ENCODE results near the gene STAM. TPM values are rescaled to one million over a fixed set of nuclear protein-coding genes. Genes with fewer than 3 reads are reported as not detected.
"Not testable (repeated sequence)": the region's sequence is repeated elsewhere in the genome, so short reads cannot be mapped to it uniquely, and the experiment has no call there.

The STAM gene
- total RNA-seq, 1 donor from 2014 or later: 26.6 TPM

DNA sequence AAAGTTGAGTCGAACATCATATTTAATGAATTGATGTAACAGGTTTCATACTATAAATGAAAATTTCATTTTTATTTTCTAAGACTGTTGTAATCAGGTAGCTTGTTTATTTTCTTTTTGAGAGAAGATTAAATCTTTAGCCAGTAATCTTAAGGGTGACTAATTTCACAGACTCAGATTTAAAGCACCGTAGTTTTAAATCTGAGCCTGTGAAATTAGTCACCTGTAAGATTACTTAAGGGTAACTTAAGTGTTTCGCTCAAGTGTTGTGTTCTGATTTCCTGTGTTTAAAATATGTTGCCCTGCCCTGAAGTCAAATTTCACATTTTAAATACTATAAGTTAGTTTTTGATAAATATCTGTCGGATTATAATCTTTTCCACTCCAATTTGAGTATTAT lies 72.2 kb downstream of the STAM start:
- TF ChIP-seq, protein P1, sequence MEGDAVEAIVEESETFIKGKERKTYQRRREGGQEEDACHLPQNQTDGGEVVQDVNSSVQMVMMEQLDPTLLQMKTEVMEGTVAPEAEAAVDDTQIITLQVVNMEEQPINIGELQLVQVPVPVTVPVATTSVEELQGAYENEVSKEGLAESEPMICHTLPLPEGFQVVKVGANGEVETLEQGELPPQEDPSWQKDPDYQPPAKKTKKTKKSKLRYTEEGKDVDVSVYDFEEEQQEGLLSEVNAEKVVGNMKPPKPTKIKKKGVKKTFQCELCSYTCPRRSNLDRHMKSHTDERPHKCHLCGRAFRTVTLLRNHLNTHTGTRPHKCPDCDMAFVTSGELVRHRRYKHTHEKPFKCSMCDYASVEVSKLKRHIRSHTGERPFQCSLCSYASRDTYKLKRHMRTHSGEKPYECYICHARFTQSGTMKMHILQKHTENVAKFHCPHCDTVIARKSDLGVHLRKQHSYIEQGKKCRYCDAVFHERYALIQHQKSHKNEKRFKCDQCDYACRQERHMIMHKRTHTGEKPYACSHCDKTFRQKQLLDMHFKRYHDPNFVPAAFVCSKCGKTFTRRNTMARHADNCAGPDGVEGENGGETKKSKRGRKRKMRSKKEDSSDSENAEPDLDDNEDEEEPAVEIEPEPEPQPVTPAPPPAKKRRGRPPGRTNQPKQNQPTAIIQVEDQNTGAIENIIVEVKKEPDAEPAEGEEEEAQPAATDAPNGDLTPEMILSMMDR (IDR thresholded peaks at IDR 0.05): no peak
- Mint-ChIP-seq H3K4me1 (ENCODE audit: unreplicated experiment) (peaks cover 2% of the 10 kb centered on the region), H3K36me3 (ENCODE audit: unreplicated experiment) (peaks cover 53% of the 10 kb centered on the region), H3K27me3 (ENCODE audit: unreplicated experiment) (no peaks in the 10 kb centered on the region), H3K9me3 (ENCODE audit: unreplicated experiment) (peaks cover 5% of the 10 kb centered on the region), H3K27ac (ENCODE audit: unreplicated experiment) (no peak overlapping the region), H3K4me3 (ENCODE audit: unreplicated experiment) (no peak overlapping the region)
- DNase-seq (ENCODE audit: extremely low spot score, unreplicated experiment): no peak

DNA sequence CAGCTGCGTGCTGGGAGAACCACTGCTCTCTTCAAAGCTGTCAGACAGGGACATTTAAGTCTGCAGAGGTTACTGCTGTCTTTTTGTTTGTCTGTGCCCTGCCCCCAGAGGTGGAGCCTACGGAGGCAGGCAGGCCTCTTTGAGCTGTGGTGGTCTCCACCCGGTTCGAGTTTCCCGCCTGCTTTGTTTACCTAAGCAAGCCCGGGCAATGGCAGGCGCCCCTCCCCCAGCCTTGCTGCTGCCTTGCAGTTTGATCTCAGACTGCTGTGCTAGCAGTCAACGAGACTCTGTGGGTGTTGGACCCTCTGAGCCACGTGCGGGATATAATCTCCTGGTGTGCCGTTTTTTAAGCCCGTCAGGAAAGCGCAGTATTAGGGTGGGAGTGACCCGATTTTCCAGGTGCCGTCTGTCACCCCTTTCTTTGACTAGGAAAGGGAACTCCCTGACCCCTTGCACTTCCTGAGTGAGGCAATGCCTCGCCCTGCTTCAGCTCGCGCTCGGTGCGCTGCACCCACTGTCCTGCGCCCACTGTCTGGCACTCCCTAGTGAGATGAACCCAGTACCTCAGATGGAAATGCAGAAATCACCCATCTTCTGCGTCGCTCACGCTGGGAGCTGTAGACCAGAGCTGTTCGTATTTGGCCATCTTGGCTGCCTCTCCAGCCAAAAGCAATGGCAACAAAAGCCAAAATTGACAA lies 78.5 kb downstream of the STAM start:
- not testable (repeated sequence) for H3K27ac Mint-ChIP-seq (ENCODE audit: unreplicated experiment); H3K4me1 Mint-ChIP-seq (ENCODE audit: unreplicated experiment); H3K27me3 Mint-ChIP-seq (ENCODE audit: unreplicated experiment); H3K9me3 Mint-ChIP-seq (ENCODE audit: unreplicated experiment); H3K4me3 Mint-ChIP-seq (ENCODE audit: unreplicated experiment); DNase-seq (ENCODE audit: extremely low spot score, unreplicated experiment)
- peaks cover 29% of the 10 kb centered on the region for H3K36me3 Mint-ChIP-seq (ENCODE audit: unreplicated experiment)

DNA sequence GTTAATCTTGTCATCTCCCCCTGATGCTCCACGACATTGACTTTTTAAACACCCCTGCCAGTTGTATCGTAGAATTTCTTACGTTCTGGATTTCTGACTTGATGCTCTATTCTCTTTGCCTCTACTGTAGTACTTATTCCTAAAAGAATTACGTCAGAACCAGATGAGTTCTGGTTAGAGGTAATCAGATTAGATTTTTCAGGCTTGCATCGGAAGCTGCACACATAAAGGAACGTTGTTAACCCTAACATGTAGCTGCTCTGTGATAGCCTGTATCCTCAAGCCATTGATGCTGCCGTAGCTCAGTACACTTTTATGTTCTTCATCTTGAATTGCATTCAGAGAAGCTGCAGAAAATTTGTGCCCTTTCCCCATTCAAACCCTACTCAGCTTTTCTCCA lies 81.8 kb downstream of the STAM start:
- TF ChIP-seq, protein P1 (IDR thresholded peaks at IDR 0.05): no peak
- Mint-ChIP-seq H3K9me3 (ENCODE audit: unreplicated experiment) (no peaks in the 10 kb centered on the region), H3K4me1 (ENCODE audit: unreplicated experiment) (no peaks in the 10 kb centered on the region), H3K27me3 (ENCODE audit: unreplicated experiment) (no peaks in the 10 kb centered on the region), H3K27ac (ENCODE audit: unreplicated experiment) (no peak overlapping the region), H3K4me3 (ENCODE audit: unreplicated experiment) (no peak overlapping the region), H3K36me3 (ENCODE audit: unreplicated experiment) (peaks cover 17% of the 10 kb centered on the region)
- DNase-seq (ENCODE audit: extremely low spot score, unreplicated experiment): no peak

DNA sequence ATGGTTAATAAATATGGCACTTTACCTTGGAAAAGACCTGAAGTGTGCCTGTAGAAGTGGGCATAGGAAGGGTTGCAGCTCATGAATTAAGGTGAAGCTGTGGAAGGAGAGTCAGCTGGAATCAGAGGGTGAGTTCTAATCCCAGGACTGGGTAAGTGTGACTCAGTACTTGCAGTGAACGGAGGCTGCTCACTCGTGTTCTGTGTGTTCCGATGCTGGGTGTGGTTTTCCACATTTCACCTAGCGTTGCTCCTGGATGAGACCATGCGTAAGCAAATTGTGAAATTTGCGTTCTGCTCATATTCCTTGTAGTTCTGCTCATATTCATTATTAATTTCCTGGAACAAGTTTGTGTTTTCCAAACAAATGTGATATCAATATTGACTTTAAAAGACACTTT lies 85.7 kb downstream of the STAM start:
- H3K27me3 Mint-ChIP-seq (ENCODE audit: unreplicated experiment): no peaks in the 10 kb centered on the region
- TF ChIP-seq, protein P1 (IDR thresholded peaks at IDR 0.05): no peak
- H3K36me3 Mint-ChIP-seq (ENCODE audit: unreplicated experiment): no peaks in the 10 kb centered on the region
- no peak for DNase-seq (ENCODE audit: extremely low spot score, unreplicated experiment)
- H3K4me3 Mint-ChIP-seq (ENCODE audit: unreplicated experiment): no peak overlapping the region
- no peaks in the 10 kb centered on the region for H3K9me3 Mint-ChIP-seq (ENCODE audit: unreplicated experiment)
- no peak overlapping the region for H3K27ac Mint-ChIP-seq (ENCODE audit: unreplicated experiment)
- no peaks in the 10 kb centered on the region for H3K4me1 Mint-ChIP-seq (ENCODE audit: unreplicated experiment)

DNA sequence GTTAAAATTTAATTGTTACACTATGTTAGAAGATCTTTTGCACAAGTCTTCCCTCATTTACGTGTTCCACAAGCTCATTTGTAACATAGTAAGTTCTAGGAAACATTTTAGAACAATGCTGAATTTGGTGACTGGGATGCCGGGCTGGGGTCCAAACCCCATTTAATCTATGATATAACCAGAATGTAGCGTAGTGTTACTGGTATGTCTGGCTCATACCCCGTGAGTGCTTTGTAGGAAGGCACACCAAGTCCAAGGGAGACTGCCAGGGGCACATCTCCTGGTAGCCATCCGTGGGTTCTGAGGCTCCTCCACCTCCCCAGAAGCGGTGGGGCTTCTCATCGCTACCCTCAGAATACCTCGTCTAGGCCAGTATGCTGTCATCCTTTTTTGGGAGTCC lies 86.7 kb downstream of the STAM start:
- TF ChIP-seq, protein P1 (IDR thresholded peaks at IDR 0.05): no peak
- Mint-ChIP-seq H3K27ac (ENCODE audit: unreplicated experiment) (no peak overlapping the region), H3K4me1 (ENCODE audit: unreplicated experiment) (no peaks in the 10 kb centered on the region), H3K4me3 (ENCODE audit: unreplicated experiment) (no peak overlapping the region), H3K27me3 (ENCODE audit: unreplicated experiment) (no peaks in the 10 kb centered on the region), H3K9me3 (ENCODE audit: unreplicated experiment) (no peaks in the 10 kb centered on the region), H3K36me3 (ENCODE audit: unreplicated experiment) (no peaks in the 10 kb centered on the region)
- no peak for DNase-seq (ENCODE audit: extremely low spot score, unreplicated experiment)
